NCI-H146 (cell line): ENCODE results near the gene BRSK2.
"Not testable (repeated sequence)": the region's sequence is repeated elsewhere in the genome, so short reads cannot be mapped to it uniquely, and the experiment has no call there.

Source experiments
- DNase-seq: peaks from one replicate; lab custom pipeline; 2025; lab: John Stamatoyannopoulos, UW

BRSK2 gene

GRCh38 chr11:1354125-1354938, 35.4 kb upstream of the BRSK2 start:
- DNase-seq = no peak

- no peak for DNase-seq
Observed at GRCh38 chr11:1356007-1356435, 33.7 kb upstream of the BRSK2 start.

GRCh38 chr11:1356478-1356960, 33.2 kb upstream of the BRSK2 start:
- no peak for DNase-seq

- DNase-seq = no peak
Observed at GRCh38 chr11:1358286-1358685, 31.4 kb upstream of the BRSK2 start.

GRCh38 chr11:1358931-1359330, 30.8 kb upstream of the BRSK2 start:
- DNase-seq = not testable (repeated sequence)

GRCh38 chr11:1359556-1359955, 30.2 kb upstream of the BRSK2 start:
- no peak for DNase-seq

GRCh38 chr11:1360181-1360834, 29.4 kb upstream of the BRSK2 start:
- DNase-seq = no peak

GRCh38 chr11:1360835-1361357, 28.8 kb upstream of the BRSK2 start:
- DNase-seq = no peak

GRCh38 chr11:1361882-1362281, 27.9 kb upstream of the BRSK2 start:
- DNase-seq = no peak

- no peak for DNase-seq
Observed at GRCh38 chr11:1367721-1368120, 22.0 kb upstream of the BRSK2 start.

GRCh38 chr11:1368216-1368615, 21.5 kb upstream of the BRSK2 start:
- no peak for DNase-seq

GRCh38 chr11:1368966-1369365, 20.8 kb upstream of the BRSK2 start:
- no peak for DNase-seq

- DNase-seq = no peak
Observed at GRCh38 chr11:1369371-1370005, 20.2 kb upstream of the BRSK2 start.

GRCh38 chr11:1370186-1371025, 19.3 kb upstream of the BRSK2 start:
- DNase-seq = no peak

- no peak for DNase-seq
Observed at GRCh38 chr11:1371026-1371325, 18.8 kb upstream of the BRSK2 start.

- DNase-seq = no peak
Observed at GRCh38 chr11:1371377-1371776, 18.4 kb upstream of the BRSK2 start.

GRCh38 chr11:1371836-1372465, 17.8 kb upstream of the BRSK2 start:
- DNase-seq = no peak

- DNase-seq = no peak
Observed at GRCh38 chr11:1372660-1373059, 17.1 kb upstream of the BRSK2 start.

GRCh38 chr11:1373536-1374214, 16.1 kb upstream of the BRSK2 start:
- DNase-seq = no peak

GRCh38 chr11:1375161-1375954, 14.4 kb upstream of the BRSK2 start:
- DNase-seq = no peak
